CD8-positive, alpha-beta memory T cell (primary cell): ENCODE measurements around the gene BTN1A1. TPM values are rescaled to one million over a fixed set of nuclear protein-coding genes. Genes with fewer than 3 reads are reported as not detected.

ENCODE experiments used
- CTCF ChIA-PET: fragments of 350-600 bp; sonication (Branson Sonifier 250); formaldehyde crosslinking; loops from one replicate; lab custom pipeline; 2021; ENCODE audit warnings: antibody characterized with exemption; lab: Charles Lee
- POLR2A ChIA-PET: fragments of 350-600 bp; sonication (Branson Sonifier 250); formaldehyde crosslinking; loops from one replicate; lab custom pipeline; 2021; ENCODE audit warnings: antibody characterized with exemption; lab: Charles Lee
- DNase-seq, 5 donors: peaks; one replicate each; pipeline versions ENCODE4 v3.0.0 to v3.0.0-alpha.2; 2020 to 2022; ENCODE audit warnings: mixed read lengths in 1 of 5
- H3K27ac ChIP-seq: one replicate; pipeline ENCODE4 v1.7.0; 2013; ENCODE audit warnings: low read depth, mild to moderate bottlenecking, low read length, moderate library complexity
- H3K27me3 ChIP-seq: 2 replicates; pipeline ENCODE4 v1.7.0; 2013; ENCODE audit warnings: low read length, mild to moderate bottlenecking; ENCODE audit not compliant: insufficient read depth, poor library complexity, severe bottlenecking
- H3K36me3 ChIP-seq: 2 replicates; pipeline ENCODE4 v1.7.0; 2013; ENCODE audit warnings: mild to moderate bottlenecking, low read length, moderate library complexity; ENCODE audit not compliant: insufficient read depth
- H3K4me1 ChIP-seq: 2 replicates; pipeline ENCODE4 v1.7.0; 2013; ENCODE audit warnings: mild to moderate bottlenecking, low read length, moderate library complexity; ENCODE audit not compliant: insufficient read depth
- H3K4me3 ChIP-seq: 2 replicates; pipeline ENCODE4 v1.7.0; 2013; ENCODE audit warnings: mild to moderate bottlenecking, low read length
- H3K9me3 ChIP-seq: 2 replicates; pipeline ENCODE4 v1.7.0; 2013; ENCODE audit warnings: mild to moderate bottlenecking, low read length
- H3K27ac Mint-ChIP-seq, 8 donors: one replicate each; pipeline ENCODE4 v1.8.0; 2020 to 2021; ENCODE audit warnings: mixed read lengths in 8 of 8, mild to moderate bottlenecking in 6 of 8, inconsistent platforms in 3 of 8, moderate library complexity in 3 of 8
- H3K27me3 Mint-ChIP-seq, 2 donors: one replicate each; pipeline ENCODE4 v1.8.0; 2020 to 2021; ENCODE audit warnings: mixed read lengths in 2 of 2, mild to moderate bottlenecking in 1 of 2, moderate library complexity in 1 of 2
- H3K36me3 Mint-ChIP-seq, 3 donors: one replicate each; pipeline ENCODE4 v1.8.0; 2020 to 2021; ENCODE audit warnings: mixed read lengths in 3 of 3, inconsistent platforms in 1 of 3, mild to moderate bottlenecking in 1 of 3
- H3K4me1 Mint-ChIP-seq, 3 donors: one replicate each; pipeline ENCODE4 v1.8.0; 2020 to 2021; ENCODE audit warnings: mixed read lengths in 3 of 3, inconsistent platforms in 1 of 3, mild to moderate bottlenecking in 1 of 3
- H3K4me3 Mint-ChIP-seq, 7 donors: one replicate each; pipeline ENCODE4 v1.8.0; 2020 to 2021; ENCODE audit warnings: mixed read lengths in 7 of 7, mild to moderate bottlenecking in 6 of 7, moderate library complexity in 4 of 7, inconsistent platforms in 2 of 7
- H3K9me3 Mint-ChIP-seq, 5 donors: one replicate each; pipeline ENCODE4 v1.8.0; 2020 to 2022; ENCODE audit warnings: mixed read lengths in 5 of 5, mild to moderate bottlenecking in 3 of 5, moderate library complexity in 2 of 5, inconsistent platforms in 1 of 5
- polyA plus RNA-seq: library from polyadenylated mRNA; unstranded; fragments of 300-500 nt; fragmentation: Illumina TruSeq; gene quantifications from one replicate; pipeline ENCODE4 v1.2.3, GENCODE V29; 2021
- total RNA-seq, 2 experiments: library from RNA; stranded (reverse); gene quantifications; one replicate each; pipeline ENCODE4 v1.2.3, GENCODE V29; 2021

BTN1A1 gene
- total and polyA plus RNA-seq, 3 experiments from 2014 or later: 0.09 TPM; not detected in 2

- H3K4me3 Mint-ChIP-seq: no peak overlapping the region
- no peak overlapping the region for H3K27ac Mint-ChIP-seq
- Histone ChIP-seq H3K4me1 (peaks cover 11% of the 10 kb centered on the region), H3K9me3 (no peaks in the 10 kb centered on the region), H3K27ac (no peak overlapping the region), H3K4me3 (no peak overlapping the region), H3K27me3 (no peaks in the 10 kb centered on the region), H3K36me3 (no peaks in the 10 kb centered on the region)
- H3K27me3 Mint-ChIP-seq: peaks cover 0 to 4% of the 10 kb centered on the region in 2 donors
- no peaks in the 10 kb centered on the region for H3K9me3 Mint-ChIP-seq
- POLR2A ChIA-PET: interaction anchor here (0.5 to 3.1 kb wide), 5 partner anchors 14 to 320 kb away, joined by 3 to 34 read pairs (median 3); partner anchors contain the start of gene HMGN4
- peaks cover 20 to 31% (median 29%) of the 10 kb centered on the region in 3 donors for H3K4me1 Mint-ChIP-seq
- peaks cover 0 to 7% (median 0%) of the 10 kb centered on the region in 3 donors for H3K36me3 Mint-ChIP-seq
- DNase-seq: no peak
- CTCF ChIA-PET: interaction anchor here (1.2 to 2.8 kb wide), 6 partner anchors 14 to 230 kb away, joined by 3 to 11 read pairs (median 4); partner anchors contain the start of gene HMGN4
Measured at GRCh38 chr6:26552205-26552604, 52.1 kb downstream of the BTN1A1 start.

GRCh38 chr6:26552640-26553188 lies 52.6 kb downstream of the BTN1A1 start:
- H3K36me3 ChIP-seq: no peaks in the 10 kb centered on the region
- H3K4me1 ChIP-seq: peaks cover 11% of the 10 kb centered on the region
- DNase-seq: no peak
- no peaks in the 10 kb centered on the region for H3K9me3 ChIP-seq
- no peak overlapping the region for H3K4me3 Mint-ChIP-seq
- H3K36me3 Mint-ChIP-seq: peaks cover 0 to 7% (median 0%) of the 10 kb centered on the region in 3 donors
- H3K27ac ChIP-seq: peak overlapping the region; percentile 64
- no peaks in the 10 kb centered on the region for H3K27me3 ChIP-seq
- H3K27ac Mint-ChIP-seq: no peak overlapping the region
- peak overlapping the region; percentile 89 for H3K4me3 ChIP-seq
- no peaks in the 10 kb centered on the region for H3K9me3 Mint-ChIP-seq
- peaks cover 0 to 4% of the 10 kb centered on the region in 2 donors for H3K27me3 Mint-ChIP-seq
- ChIA-PET CTCF (interaction anchor here (1.2 to 4.1 kb wide), 7 partner anchors 16 to 230 kb away, joined by 3 to 15 read pairs (median 11); partner anchors contain the start of gene HMGN4), POLR2A (interaction anchor here (0.5 to 3.1 kb wide), 8 partner anchors 15 to 699 kb away, joined by 3 to 34 read pairs (median 5); partner anchors contain the start of gene HMGN4)
- peaks cover 20 to 31% (median 29%) of the 10 kb centered on the region in 3 donors for H3K4me1 Mint-ChIP-seq

GRCh38 chr6:26553264-26553634 lies 53.1 kb downstream of the BTN1A1 start:
- H3K27me3 ChIP-seq: no peaks in the 10 kb centered on the region
- peaks cover 0 to 7% (median 0%) of the 10 kb centered on the region in 3 donors for H3K36me3 Mint-ChIP-seq
- ChIA-PET CTCF (interaction anchor here (0.7 to 4.4 kb wide), 6 partner anchors 11 to 42 kb away, joined by 3 to 40 read pairs (median 13); partner anchors contain the start of gene HMGN4), POLR2A (interaction anchor here (0.6 to 3.1 kb wide), 10 partner anchors 11 to 699 kb away, joined by 3 to 34 read pairs (median 6); partner anchors contain the start of gene HMGN4)
- peak; percentile 58 to 81 (median 76) for DNase-seq
- H3K4me3 ChIP-seq: peak overlapping the region; percentile 89
- peaks cover 11% of the 10 kb centered on the region for H3K4me1 ChIP-seq
- no peaks in the 10 kb centered on the region for H3K9me3 Mint-ChIP-seq
- H3K4me1 Mint-ChIP-seq: peaks cover 20 to 31% (median 29%) of the 10 kb centered on the region in 3 donors
- H3K27ac Mint-ChIP-seq: no peak overlapping the region
- H3K27me3 Mint-ChIP-seq: peaks cover 0 to 4% of the 10 kb centered on the region in 2 donors
- H3K4me3 Mint-ChIP-seq: no peak overlapping the region
- H3K9me3 ChIP-seq: no peaks in the 10 kb centered on the region
- H3K36me3 ChIP-seq: no peaks in the 10 kb centered on the region
- peak overlapping the region; percentile 64 for H3K27ac ChIP-seq

DNA sequence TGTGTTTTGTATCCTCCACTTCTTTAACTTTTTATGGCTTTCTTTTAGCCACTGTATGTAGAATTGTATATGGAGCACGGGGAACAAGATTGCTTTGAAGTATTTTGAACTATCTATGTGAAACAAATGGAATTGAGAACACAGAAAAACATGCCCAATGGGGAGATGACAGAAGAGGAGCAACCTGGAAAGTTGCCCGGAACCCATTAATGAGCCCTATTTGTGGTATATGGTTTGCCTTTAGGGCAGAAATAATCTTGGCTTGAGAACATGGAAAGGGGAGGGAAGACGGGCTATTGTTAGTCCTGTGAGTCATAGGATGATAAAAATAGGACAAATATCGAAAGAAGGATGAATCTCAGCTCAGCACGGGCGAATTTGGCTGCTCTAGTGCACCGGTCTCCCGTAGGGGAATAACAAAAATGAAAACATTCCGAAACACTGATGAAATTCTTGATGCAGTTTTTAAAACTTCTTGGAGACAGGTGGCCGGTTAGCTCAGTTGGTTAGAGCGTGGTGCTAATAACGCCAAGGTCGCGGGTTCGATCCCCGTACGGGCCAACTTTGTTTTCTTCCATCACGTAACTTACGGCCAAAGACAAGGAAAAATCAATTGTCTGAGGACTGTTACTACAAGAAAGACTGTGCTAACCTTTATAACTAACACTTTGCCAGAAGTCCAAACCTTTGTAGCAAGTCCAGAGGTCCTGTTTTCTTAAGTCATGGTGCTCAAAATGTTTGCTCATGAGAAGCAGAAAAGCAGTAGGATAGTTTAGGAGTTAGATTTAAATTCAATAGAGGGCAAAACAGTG lies 53.7 kb downstream of the BTN1A1 start:
- POLR2A ChIA-PET: interaction anchor here (0.6 to 3.1 kb wide), 13 partner anchors 12 to 698 kb away, joined by 3 to 34 read pairs (median 4); partner anchors contain the start of gene HMGN4
- H3K36me3 ChIP-seq: no peaks in the 10 kb centered on the region
- H3K9me3 Mint-ChIP-seq: no peaks in the 10 kb centered on the region
- H3K27ac Mint-ChIP-seq: no peak overlapping the region
- H3K27me3 ChIP-seq: no peaks in the 10 kb centered on the region
- CTCF ChIA-PET: interaction anchor here (0.7 to 4.4 kb wide), 8 partner anchors 10 to 225 kb away, joined by 3 to 40 read pairs (median 10); partner anchors contain the start of gene HMGN4
- H3K4me1 Mint-ChIP-seq: peaks cover 20 to 31% (median 29%) of the 10 kb centered on the region in 3 donors
- peaks cover 11% of the 10 kb centered on the region for H3K4me1 ChIP-seq
- peaks cover 0 to 4% of the 10 kb centered on the region in 2 donors for H3K27me3 Mint-ChIP-seq
- H3K9me3 ChIP-seq: no peaks in the 10 kb centered on the region
- peak overlapping the region; percentile 64 for H3K27ac ChIP-seq
- peak overlapping the region; percentile 89 for H3K4me3 ChIP-seq
- DNase-seq: peak; percentile 49 to 84 (median 82)
- H3K4me3 Mint-ChIP-seq: no peak overlapping the region
- peaks cover 0 to 7% (median 0%) of the 10 kb centered on the region in 3 donors for H3K36me3 Mint-ChIP-seq

- CTCF ChIA-PET: interaction anchor here (1.2 to 4.4 kb wide), 8 partner anchors 10 to 225 kb away, joined by 3 to 40 read pairs (median 10); partner anchors contain the start of gene HMGN4
- Mint-ChIP-seq H3K36me3 (peaks cover 0 to 7% (median 0%) of the 10 kb centered on the region in 3 donors), H3K4me3 (no peak overlapping the region), H3K27ac (peak overlapping the region in 1 of 8 donors; percentile 92), H3K4me1 (peaks cover 20 to 31% (median 29%) of the 10 kb centered on the region in 3 donors), H3K27me3 (peaks cover 0 to 4% of the 10 kb centered on the region in 2 donors), H3K9me3 (no peaks in the 10 kb centered on the region)
- peak overlapping the region; percentile 64 for H3K27ac ChIP-seq
- H3K27me3 ChIP-seq: no peaks in the 10 kb centered on the region
- H3K4me1 ChIP-seq: peaks cover 11% of the 10 kb centered on the region
- POLR2A ChIA-PET: interaction anchor here (0.6 to 3.1 kb wide), 10 partner anchors 9 to 382 kb away, joined by 3 to 34 read pairs (median 4); partner anchors contain the start of gene HMGN4
- no peak for DNase-seq
- no peaks in the 10 kb centered on the region for H3K36me3 ChIP-seq
- peak overlapping the region; percentile 89 for H3K4me3 ChIP-seq
- H3K9me3 ChIP-seq: no peaks in the 10 kb centered on the region
Measured at GRCh38 chr6:26554447-26554696, 54.3 kb downstream of the BTN1A1 start.

DNA sequence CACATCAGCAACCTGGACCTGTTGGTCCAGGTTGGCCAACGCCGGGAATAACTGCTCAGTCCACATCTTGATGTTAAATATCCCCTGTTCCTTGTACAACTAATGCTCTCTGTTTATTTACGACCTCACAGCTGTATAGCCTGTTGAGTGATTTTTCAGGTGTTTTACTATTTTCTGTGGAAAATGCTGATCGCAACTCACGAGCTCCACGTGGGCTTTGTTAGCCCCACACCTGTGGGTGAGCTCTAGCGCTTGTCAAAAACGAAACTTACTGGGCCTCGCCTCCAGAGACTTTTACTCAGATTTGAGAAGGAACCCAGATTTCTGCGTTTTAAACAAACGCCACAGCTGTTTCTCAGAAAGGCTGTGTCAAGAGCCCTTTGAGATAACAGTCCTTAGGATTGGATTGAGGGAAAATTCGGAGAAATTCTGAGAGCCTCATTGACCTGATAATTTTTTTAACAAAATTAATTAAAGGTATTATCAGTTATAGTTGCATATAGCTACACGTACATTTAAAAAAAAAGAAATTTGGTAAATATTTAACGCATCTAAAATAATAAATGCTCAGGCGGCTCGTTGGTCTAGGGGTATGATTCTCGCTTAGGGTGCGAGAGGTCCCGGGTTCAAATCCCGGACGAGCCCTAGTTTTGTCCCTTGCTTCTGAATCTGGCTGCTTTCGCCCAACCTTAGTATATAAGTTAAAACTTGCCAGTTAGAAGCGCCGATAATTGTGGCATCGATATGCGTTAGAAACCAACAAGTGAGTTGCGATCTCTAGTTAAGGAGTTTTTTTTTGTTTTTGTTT lies 54.8 kb downstream of the BTN1A1 start:
- no peaks in the 10 kb centered on the region for H3K27me3 ChIP-seq
- H3K9me3 ChIP-seq: no peaks in the 10 kb centered on the region
- Mint-ChIP-seq H3K9me3 (no peaks in the 10 kb centered on the region), H3K4me1 (peaks cover 20 to 28% (median 26%) of the 10 kb centered on the region in 3 donors), H3K27me3 (peaks cover 0 to 4% of the 10 kb centered on the region in 2 donors), H3K36me3 (peaks cover 0 to 7% (median 0%) of the 10 kb centered on the region in 3 donors), H3K4me3 (peak overlapping the region in 3 of 7 donors; percentile 32 to 71 (median 43)), H3K27ac (peak overlapping the region in 6 of 8 donors; percentile 39 to 92 (median 77))
- peak in 4 of 5 donors; percentile 33 to 74 (median 60) for DNase-seq
- peaks cover 11% of the 10 kb centered on the region for H3K4me1 ChIP-seq
- ChIA-PET POLR2A (interaction anchor here (0.6 to 3.1 kb wide), 11 partner anchors 9 to 366 kb away, joined by 3 to 34 read pairs (median 3); partner anchors contain the start of gene HMGN4), CTCF (interaction anchor here (0.7 to 4.4 kb wide), 9 partner anchors 15 to 226 kb away, joined by 3 to 40 read pairs (median 5); partner anchors contain the start of gene HMGN4)
- H3K36me3 ChIP-seq: no peaks in the 10 kb centered on the region
- H3K27ac ChIP-seq: peak overlapping the region; percentile 64
- peak overlapping the region; percentile 89 for H3K4me3 ChIP-seq
